Measurements from ENCODE around the gene GLG1.

The GLG1 gene

DNA sequence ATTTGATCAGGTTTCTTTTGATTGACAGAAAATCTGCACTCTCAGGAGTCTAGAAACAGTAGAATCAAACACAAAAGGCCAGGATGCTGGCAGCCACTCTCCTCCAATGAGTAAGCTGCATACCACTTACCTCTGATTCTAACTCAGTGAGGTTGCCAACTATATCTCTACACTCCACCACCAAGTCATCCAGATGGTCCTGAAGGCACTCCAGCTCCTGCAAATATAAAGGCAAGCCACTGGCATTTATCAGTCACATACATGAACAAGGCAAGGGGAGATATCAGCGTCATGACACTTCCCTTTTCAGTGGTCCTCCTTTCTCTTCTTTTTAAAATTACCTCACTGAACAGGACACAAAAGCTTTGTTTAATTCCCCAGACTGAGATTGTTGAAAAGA, 132.5 kb downstream of the GLG1 start:
- DNase-seq (ENCODE audit: low read depth in 2 of 2), result no peak

DNA sequence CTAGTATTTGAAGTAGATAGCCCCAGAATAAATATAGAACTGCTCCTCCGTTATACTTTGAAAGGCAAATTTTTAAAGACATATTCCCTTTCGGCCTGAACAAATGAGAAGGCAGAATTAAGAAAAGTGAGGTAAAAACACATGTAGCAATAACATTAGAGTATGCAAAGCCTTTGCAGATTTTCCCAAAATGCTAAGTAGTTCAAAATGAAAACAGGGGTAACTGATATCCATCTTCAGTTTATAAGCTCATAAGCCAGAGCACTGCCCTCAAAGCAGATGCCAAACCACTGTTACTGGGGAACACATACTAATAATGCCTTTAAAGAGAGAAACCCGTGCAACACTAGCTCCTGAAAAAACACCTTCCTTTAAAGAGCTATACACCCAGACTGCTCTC, 134.4 kb downstream of the GLG1 start:
- no peak for DNase-seq (ENCODE audit: low read depth in 2 of 2)

DNA sequence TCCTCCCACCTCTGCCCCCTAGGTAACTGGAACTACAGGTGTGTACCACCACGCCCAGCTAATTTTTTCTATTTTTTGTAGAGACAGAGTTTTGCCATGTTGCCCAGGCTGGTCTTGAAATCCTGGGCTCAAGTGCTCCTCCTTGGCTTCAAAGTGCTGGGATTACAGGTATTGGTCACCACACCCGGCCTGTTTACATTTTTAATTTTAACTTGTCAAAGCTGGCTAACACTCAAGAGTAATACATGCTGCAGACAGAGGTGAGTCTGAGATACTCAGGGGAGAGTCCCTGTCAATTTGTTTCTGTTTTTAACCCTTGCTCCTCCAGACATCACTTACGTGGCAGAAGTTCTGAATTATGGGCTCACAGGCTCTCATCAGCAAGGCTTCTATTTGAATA, 134.9 kb downstream of the GLG1 start:
- no peak for DNase-seq (ENCODE audit: low read depth in 2 of 2)

DNA sequence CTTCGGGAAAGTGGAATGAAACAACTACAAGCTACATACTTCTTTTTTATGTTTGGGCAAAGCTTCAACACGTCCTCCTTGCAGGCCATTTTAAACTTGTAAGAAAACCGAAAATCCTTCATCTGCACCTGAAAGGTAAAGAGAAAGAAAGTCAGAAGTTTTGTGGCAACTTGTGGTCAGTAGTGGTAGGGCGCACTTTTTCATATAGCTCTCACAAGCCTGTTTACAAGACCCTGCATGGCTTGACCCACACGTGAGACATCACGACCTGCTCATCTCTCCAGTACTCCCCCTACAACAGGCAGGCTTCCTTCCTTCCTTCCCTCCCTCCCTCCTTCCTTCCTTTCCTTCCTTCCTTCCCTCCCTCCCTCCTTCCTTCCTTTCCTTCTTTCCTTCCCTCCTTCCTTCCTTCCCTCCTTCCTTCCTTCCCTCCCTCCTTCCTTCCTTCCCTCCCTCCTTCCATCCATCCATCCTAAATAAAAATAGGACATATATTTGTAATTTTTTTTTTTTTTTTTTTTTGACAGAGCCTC, 136.9 kb downstream of the GLG1 start:
- DNase-seq (ENCODE audit: low read depth in 2 of 2), result no peak

DNA sequence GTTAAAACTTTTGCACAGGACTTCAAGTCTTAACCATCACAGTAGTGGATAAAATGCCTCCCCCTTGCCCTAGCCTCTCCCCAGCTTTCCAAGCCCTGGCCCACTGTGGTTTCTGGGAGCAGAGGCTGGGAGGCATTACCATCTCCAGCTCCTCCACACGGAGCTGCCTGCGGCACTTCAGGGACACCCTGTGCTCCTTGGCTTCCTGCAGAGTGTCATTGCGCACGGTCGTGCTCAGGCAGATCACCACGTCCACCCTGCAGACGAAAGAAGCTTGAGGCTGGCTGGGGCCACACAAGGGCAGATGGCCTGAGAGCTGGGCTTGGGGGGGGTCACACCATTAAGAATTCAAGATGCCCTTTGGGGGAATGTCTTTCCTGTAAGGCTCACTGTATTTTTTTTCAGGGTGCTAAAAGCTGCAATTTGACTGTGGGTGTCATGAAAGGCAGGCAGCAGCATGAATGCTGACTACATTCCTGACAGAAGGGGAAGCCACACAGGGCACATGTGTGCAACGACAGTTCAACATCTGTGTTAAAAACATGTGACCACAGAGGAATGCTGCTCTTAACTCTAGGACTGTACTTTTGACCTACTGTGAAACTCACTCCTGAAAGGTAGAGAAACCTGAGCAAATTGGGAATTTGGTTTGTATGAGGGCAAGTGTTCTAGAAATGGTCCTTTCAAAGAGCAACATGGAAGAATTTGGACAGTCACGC, 137.9 kb downstream of the GLG1 start:
- DNase-seq (ENCODE audit: low read depth in 2 of 2), result no peak

DNA sequence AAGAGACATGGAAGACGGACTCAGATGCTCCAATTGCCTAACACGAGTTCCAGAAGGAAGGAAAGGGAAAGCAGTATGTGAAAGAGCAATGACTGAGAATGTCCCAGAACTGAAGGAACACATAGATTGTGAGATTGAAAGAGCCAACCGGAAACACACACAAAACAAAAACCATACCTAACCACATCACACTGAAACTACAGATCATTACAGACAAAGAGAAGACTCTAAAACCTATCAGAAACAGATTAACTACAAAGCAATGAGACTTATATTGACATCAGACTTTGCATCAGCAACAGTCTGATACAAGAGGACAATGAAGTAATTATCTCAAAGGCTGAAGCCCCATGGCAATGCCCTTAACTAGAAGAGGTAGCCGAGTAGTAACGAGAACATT, 140.0 kb downstream of the GLG1 start:
- DNase-seq (ENCODE audit: low read depth in 2 of 2), result no peak

DNA sequence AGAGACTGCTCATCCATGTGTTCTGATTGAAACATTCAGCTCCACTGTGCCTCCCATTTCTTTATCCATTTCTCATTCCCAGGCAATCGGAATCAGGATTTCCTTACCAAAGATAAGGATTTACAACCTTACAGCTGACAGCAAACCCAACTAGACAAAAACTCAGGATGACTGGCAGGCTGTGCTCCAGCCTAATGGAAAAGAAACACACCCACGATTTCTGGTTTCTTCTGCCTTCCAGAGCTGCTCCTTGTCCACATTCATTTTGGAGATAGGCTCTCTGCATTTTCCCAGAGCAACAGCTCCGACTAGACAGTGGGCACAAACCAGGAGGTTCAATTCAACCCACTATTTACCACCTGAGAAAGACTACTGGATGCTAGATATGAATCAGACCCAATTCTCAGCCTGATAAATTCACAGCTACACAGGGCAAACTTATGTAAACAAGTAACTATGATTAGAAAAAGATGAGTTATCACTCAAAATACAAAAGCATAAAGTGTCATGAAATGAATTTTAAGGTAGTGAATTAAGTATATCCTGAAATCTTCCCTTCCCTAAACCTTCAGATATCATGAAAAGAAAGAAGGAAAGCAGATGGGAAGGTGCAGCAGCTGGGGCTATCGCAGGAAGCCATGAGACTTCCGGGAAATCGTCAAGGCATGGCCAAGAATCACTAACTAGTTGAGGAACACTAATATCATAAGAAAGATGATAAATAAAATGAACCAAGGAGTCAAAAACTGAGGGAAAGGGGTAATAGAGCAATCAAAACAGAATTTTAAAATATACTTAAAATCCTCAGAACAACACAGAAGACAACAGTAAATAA, 140.8 kb downstream of the GLG1 start:
- no peak for DNase-seq (ENCODE audit: low read depth in 2 of 2)

DNA sequence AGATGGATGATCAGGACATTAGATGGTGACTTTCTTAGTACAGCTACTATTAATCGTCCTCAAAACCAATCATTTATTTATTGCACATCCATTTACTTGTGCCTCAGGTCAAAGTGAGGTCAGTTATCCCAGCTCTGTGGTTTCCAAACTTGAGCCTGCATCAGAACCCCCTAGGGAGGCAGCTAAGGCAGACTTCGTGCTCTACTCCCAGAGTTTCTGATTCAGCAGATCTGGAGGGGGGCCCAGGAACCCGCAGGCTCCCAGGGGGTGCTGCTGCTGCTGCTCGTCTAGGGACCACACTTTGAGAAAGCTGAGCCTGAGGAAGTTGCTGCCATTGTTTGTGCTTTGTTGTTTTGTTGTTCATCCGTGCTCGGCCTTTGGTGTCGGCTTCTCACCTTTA, 141.6 kb downstream of the GLG1 start:
- no peak for DNase-seq (ENCODE audit: low read depth in 2 of 2)

DNA sequence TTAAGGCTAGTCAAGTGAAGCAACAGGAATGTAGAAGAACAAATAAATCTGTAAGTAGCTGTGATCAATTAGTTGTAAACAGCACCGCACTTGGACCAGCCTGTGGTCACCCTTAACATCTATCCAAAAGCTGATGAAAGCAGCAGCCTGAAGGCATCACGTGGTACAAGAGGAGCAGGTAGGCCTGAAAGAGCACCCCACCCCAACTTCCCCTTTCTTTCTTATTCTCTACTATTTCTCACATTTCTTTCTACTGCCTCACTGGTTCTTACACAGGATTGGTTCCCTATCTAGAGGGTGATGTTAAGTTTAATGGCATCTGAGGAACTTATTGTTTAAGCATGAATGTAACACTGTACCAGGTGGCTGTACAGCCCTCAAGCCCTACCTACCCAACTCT, 143.0 kb downstream of the GLG1 start:
- no peak for DNase-seq (ENCODE audit: low read depth in 2 of 2)

DNA sequence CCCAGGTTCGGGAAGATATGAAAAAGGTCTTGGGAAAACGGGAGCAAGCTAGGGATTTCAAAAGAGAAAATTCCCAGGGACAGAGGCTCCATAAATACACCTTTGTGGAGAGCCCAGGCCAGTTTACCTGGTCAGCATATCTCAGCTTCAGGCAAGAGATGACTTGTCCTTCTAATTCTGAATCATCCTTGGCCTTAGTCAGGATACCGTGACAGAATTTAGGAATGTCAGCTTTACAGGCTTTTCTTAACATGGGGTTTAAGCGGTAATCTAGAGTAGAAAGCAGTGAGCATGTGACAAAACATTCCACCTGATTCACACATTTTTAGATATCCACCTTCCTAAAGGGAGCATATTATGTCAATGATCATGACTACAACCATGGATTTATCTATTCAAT, 144.6 kb downstream of the GLG1 start:
- no peak for DNase-seq (ENCODE audit: low read depth in 2 of 2)

DNA sequence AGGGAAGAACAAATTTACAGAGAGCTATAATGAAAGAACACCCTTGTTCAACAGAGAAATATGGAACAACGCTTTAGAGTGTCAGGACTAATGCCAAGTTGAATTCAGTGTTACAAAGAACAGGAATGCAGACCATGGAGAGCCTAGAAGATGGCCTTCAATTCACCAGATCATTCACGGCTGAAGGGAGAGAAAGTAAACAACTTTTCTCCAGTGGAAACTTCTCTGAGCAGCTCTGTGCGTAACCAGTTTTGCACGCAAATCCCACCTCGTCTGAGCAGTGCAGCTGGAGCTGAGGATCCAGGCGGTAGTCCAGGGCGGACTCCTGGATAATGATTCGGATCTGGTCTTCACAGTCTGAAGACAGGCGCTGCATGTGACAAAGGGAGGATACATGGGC, 145.1 kb downstream of the GLG1 start:
- no peak for DNase-seq (ENCODE audit: low read depth in 2 of 2)

DNA sequence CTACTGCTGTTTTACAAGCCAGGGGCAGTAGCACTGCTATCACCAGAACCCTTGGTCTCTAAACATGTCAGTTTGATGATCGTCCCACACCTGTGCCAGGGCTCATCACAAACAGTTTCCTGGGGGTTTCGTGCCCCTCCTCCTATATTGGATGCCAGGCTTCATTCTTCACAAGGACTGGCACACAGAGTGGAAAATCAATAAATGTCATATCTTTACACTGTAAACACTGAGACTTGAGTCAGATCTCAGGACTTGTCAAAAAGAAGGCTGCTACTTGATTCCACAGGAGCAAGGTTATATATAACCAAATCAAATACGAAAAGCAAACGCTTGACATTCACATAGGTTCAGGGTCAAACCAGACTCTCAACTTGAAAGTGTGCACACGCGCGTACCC, 146.4 kb downstream of the GLG1 start:
- DNase-seq (ENCODE audit: low read depth in 2 of 2), result no peak

DNA sequence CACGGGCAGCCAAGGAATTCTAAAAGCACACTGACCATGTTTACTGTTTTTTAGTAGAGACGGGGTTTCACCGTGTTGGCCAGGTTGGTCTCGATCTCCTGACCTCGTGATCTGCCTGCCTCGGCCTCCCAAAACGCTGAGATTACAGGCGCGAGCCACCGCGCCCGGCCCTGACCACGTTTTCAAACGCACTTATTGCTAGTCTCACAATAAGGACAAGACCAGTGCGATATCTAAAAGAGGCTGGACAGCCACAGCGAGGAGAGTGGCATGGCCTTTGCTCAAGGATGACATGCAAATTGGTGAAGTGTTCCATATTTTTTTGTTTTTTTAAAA, 150.7 kb downstream of the GLG1 start:
- no peak for DNase-seq (ENCODE audit: low read depth in 2 of 2)

DNA sequence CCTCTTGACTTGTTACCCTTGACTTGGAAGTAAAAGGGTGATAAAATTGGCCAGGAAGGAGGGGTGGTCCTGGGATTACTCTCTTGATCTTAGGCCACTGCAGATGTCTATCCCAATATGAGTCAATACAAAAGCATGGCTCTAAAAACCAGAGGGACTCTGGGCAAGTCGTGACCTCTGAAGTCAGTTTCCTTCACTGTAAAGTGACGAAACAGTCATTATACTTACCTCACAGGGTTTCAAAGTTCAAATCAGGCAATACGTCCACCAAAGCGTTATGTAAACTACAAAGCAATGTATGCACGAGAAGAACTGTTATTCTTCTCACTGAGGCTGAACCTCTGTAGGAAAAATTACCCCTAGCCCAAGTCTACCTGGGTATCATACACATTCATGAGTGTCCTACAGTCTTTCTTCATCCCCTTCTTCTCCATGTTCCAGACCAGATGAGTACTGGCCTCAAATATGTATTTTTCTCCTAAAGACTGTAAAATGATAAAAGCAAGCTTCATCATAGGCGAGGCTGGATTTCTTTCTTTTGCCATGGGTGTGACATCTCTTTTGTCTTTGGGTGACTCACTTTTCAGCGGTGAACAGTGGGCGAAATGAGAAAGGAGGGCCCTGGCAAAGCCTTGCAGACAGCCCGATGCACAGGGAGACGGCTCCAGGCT, 151.2 kb downstream of the GLG1 start:
- DNase-seq (ENCODE audit: low read depth in 2 of 2), result no peak

DNA sequence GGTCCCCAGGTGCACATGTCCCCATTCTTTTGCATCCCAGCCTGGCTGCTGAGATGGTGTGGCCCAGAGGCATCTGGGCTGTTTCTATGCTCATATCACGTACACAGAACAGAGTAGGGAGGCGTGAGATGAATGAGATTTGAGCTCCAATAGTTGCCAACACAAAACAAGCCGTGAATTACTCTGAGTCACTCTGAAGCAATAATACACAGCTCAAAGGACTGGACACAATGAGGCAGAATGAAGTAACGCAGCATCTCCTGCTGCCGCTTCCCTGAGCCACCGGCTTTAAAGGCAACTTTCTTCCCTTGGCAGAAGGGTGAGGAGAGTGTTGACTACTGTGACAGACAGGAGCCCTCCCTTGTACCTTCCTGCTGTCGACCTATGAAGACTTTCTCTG, 151.7 kb downstream of the GLG1 start:
- DNase-seq (ENCODE audit: low read depth in 2 of 2), result no peak

DNA sequence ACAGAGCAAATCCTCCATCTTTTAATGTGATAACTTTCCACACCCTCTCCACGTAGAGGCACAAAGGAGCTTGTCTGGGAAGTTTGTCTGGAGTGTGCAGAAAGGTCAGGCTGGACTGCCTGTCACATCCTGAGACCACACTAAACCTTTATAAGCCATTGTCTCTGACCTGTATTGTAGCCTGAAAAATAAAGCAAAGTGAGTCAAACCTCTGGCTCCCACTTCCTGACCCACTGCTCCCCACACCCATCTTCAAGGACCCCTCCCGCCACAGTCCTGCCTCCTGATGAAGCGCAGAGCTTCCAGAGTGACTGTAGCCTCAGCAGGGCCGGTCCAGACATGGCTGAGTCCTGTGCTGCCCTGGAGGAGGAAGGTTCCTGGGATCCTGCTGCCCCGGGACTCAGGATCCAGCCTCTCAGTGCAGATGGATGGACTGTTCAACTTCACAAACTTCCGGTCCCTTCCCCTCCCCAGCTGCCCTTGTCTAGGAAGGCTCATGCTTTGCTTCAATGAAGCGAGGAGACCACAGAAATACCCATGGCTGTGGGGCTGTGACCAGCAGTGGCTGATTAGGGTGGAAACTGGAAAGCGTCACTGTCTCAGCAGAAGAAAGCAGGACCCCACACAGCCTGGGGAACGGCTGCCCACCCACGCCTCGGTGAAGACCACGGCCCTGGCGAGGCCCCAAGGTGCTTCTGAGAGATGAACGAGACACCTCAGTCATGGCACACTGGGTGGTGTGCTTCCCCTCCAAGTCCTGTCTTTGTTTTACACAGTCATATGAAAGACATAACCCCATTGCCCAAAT, 154.8 kb downstream of the GLG1 start:
- DNase-seq (ENCODE audit: low read depth in 2 of 2), result no peak

DNA sequence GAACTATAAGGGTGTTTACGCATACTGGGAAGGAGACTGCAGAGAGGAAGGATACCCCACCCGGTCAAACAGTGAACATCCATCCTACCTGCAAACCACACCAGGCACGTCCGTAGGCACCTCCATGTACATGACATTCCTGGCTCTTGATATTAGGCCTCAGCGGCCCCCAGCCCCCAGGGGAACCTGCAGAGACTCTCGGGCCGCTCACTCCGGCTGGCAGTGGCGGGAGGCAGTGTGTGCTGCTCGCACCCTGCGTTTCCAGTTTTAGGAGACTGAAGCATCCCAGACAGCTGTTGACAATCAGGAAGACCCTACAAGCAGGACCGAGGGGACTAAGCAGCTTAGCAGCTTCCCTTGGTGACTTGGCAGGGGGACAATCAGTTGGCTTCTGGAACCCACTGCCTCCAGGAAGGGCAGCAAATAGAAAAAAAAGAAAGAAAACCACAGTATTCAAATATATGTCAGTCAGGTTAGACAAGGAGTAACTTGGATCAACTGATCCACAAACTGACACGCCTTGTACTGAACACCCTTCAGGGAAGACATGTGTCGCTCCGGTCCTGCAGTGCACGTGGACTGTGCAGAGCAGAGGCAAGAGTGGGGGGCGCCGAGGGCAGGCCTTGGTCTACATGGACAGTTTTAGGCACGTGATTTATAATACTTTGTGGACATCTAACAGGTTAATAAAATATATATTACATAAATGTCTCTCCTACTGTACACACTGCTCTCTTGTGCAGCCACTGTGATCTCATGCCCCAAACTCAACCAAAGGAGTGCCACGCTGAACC, 155.8 kb downstream of the GLG1 start:
- no peak for DNase-seq (ENCODE audit: low read depth in 2 of 2)

DNA sequence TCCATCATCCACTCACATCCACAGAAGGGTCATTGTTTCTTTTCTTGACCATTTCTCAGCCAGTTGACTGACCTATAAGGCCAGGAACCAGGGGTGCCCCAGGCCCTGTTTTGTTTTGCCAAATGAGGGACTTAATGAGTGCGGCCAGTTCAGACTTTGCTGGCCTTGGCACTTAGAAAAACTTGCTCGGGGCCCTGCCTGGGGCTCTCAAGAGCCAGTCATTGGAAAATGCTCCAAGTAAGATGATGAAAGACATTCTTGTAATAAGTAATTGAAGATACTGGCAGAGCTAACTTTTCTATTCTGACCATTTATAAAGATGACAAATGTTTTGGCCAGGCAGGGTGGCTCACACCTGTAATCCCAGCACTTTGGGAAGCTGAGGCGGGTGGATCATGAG, 156.7 kb downstream of the GLG1 start:
- no peak for DNase-seq (ENCODE audit: low read depth in 2 of 2)

DNA sequence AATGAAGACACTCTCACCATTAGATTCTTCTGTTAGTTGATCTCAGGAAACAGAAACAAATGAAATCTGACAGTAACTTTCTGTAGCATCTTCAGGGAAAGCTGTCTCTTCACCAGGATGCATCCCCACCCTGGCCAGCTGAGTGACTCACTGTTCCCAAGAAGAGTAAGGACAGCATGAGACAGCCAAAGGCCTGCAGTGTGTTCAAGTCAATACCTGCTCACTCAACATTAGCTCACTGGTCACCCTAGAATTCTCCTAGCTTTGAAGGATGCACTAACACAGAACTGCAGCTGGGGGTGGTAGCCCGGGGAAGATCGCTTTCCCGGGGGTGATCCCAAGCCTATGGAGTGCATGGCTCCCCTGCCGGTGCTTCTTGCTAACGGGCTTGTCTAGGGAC, 157.4 kb downstream of the GLG1 start:
- no peak for DNase-seq (ENCODE audit: low read depth in 2 of 2)

DNA sequence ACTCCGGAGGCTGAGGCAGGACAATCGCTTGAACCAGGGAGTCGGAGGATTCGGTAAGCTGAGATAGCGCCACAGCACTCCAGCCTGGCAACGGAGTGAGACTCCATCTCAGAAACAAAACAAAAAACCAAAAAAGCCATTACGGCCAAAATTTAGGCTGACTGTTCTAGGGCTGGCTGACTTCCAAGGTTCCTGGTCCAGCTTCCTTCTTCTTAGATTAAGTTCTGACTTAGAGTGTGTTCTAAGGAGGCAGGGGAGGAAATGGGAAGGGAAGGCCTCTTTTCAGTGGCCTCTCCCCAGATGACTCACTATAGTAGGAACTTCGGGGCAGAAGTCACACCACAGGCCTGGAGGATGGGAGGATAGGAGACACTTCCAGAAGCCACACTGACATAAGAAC, 157.9 kb downstream of the GLG1 start:
- DNase-seq (ENCODE audit: low read depth in 2 of 2), result no peak

DNA sequence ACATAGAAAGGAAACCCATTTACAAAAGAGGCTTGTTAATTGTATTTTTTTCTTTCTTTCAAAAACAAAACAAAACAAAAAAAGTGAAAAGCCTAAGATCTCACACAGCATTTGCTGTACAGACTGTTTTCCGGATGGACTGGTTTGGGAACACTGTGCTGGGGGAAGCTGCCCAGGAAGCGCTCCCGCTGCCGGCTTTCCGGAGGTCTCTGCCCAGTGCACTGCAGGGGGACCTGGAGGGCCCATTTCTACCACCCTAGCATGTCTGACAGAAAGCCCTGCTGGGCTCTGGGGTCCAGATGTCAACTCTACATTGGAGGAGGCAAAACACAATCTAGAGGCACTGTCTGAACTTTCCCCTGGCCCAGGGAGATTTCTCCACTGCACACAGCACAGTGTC, 159.3 kb downstream of the GLG1 start:
- DNase-seq (ENCODE audit: low read depth in 2 of 2), result no peak

All from stimulated activated CD4-positive, alpha-beta T cell treated with anti-CD3 and anti-CD28 coated beads, Interleukin-4, amount 100 ng/mL, for 48 hours (primary cell).